Thyroid gland (tissue), 4 donors: ENCODE results near the gene STK38. TPM values are rescaled to one million over a fixed set of nuclear protein-coding genes. Genes with fewer than 3 reads are reported as not detected.
"Not testable (repeated sequence)": the region's sequence is repeated elsewhere in the genome, so short reads cannot be mapped to it uniquely, and the experiment has no call there.

Experiments
- DNase-seq, 2 donors: peaks; one replicate each; pipeline ENCODE4 v3.0.0-alpha.2; 2019
- H3K27ac ChIP-seq, 3 donors: fragments of 200-600 bp; sonication (generic); 1 replicate in 2 of 3; 2 replicates in 1 of 3; pipeline ENCODE4 v1.5.1; 2016 to 2019; ENCODE audit warnings: mild to moderate bottlenecking in 1 of 3, moderate library complexity in 1 of 3
- H3K27me3 ChIP-seq: fragments of 200-600 bp; sonication (generic); one replicate; pipeline ENCODE4 v1.5.1; 2019
- H3K36me3 ChIP-seq, 2 donors: fragments of 200-600 bp; sonication (generic); one replicate each; pipeline ENCODE4 v1.5.1; 2016 to 2019
- H3K4me1 ChIP-seq, 2 donors: fragments of 200-600 bp; sonication (generic); one replicate each; pipeline ENCODE4 v1.5.1; 2017 to 2019
- H3K4me3 ChIP-seq, 3 donors: fragments of 200-600 bp; sonication (generic); replicated peaks in 1 of 3; 1 replicate in 2 of 3; 2 replicates in 1 of 3; pipeline ENCODE4 v1.5.1; 2016; ENCODE audit warnings: mild to moderate bottlenecking in 1 of 3
- H3K9me3 ChIP-seq: fragments of 200-600 bp; sonication (generic); one replicate; pipeline ENCODE4 v1.5.1; 2017
- POLR2A ChIP-seq, 2 donors: fragments of 450-650 bp; IDR thresholded peaks; one replicate each; pipeline ENCODE4 v1.6.1; 2017; ENCODE audit warnings: antibody characterized with exemption in 2 of 2, mild to moderate bottlenecking in 2 of 2, moderate library complexity in 1 of 2
- WGBS, 2 donors: methylation state at CpG; one replicate each; pipeline ENCODE4 v1.1.5; 2017; 5-methylcytosine and 5-hydroxymethylcytosine counted together
- intact Hi-C: fragments of 100-400 bp; cut with DNase I; formaldehyde crosslinking; loops from one replicate; pipeline ENCODE4 v1.15.1; 2023
- total RNA-seq, 4 donors: library from RNA; depleted of rRNA; stranded (reverse); fragments of >200 nt; gene quantifications; one replicate each; pipeline ENCODE4 v1.2.3, GENCODE V29; 2016
- TF ChIP-seq, protein P1 (sequence below), 6 experiments: fragments of 200-600 bp in 3 of 6; fragments of 450-650 bp in 3 of 6; sonication (generic) in 3 of 6; IDR thresholded peaks; one replicate each; pipeline ENCODE4 v1.5.1; 2016 to 2019; ENCODE audit warnings: antibody characterized with exemption in 6 of 6, mild to moderate bottlenecking in 2 of 6, inconsistent platforms in 1 of 6, moderate library complexity in 1 of 6

STK38 gene
- total RNA-seq, 4 donors from 2014 or later = 11.9 to 21.9 (median 14.1) TPM

DNA sequence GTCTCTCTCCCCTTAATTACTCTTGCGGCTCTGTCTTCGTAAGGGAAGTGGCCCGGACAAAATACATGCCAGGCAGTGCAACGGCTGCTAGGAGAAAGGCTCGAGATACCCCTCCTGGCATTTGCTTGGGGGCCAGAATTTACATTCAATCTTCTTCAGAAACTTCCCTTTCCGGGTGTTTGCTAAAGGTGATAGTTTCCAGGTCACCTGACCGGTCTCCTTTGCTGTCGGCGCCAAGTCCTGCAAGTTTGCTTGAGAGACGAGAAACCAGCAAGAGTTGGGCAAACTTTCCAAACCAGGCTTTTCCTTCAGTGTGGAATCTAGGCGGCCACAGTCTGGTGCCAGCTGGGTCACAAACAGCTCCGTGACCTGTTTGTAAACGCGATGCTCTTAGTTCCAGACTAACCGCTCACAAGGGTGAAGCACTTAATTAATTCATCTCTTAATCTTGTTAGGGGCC, 46.3 kb upstream of the STK38 start:
- intact Hi-C loops = loop anchor here (10.0 kb wide), 1 partner anchor 149 kb away; the partner anchor contains the start of genes KCTD20 and PXT1

DNA sequence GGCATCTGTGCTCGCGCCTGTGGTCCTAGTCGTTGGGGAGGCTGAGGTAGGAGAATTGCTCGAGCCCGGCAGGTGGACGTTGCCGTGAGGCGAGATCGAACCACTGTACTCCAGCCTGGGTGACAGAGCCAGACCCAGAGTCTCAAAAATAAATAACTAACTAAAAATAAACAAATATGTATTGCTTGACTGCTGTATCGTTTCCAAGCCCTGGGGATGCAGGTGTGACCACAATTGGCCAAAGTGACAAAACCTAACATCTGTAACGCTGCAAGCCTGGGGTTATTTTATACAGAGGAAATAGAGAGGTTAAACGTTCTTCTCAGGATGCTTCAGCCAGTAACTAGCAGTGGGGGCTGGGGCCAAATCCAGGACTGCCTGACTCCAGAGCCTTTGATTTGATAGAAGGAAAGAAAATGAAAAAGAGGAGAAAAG, 45.0 kb upstream of the STK38 start:
- no peak for DNase-seq
- H3K4me1 ChIP-seq = peaks cover 15 to 18% of the 10 kb centered on the region in 2 donors
- no peak overlapping the region for H3K4me3 ChIP-seq
- peak overlapping the region in 1 of 3 donors; percentile 99 for H3K27ac ChIP-seq
- no peaks in the 10 kb centered on the region for H3K9me3 ChIP-seq
- TF ChIP-seq POLR2A (IDR thresholded peaks at IDR 0.05) = no peak
- TF ChIP-seq, protein P1, sequence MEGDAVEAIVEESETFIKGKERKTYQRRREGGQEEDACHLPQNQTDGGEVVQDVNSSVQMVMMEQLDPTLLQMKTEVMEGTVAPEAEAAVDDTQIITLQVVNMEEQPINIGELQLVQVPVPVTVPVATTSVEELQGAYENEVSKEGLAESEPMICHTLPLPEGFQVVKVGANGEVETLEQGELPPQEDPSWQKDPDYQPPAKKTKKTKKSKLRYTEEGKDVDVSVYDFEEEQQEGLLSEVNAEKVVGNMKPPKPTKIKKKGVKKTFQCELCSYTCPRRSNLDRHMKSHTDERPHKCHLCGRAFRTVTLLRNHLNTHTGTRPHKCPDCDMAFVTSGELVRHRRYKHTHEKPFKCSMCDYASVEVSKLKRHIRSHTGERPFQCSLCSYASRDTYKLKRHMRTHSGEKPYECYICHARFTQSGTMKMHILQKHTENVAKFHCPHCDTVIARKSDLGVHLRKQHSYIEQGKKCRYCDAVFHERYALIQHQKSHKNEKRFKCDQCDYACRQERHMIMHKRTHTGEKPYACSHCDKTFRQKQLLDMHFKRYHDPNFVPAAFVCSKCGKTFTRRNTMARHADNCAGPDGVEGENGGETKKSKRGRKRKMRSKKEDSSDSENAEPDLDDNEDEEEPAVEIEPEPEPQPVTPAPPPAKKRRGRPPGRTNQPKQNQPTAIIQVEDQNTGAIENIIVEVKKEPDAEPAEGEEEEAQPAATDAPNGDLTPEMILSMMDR (IDR thresholded peaks at IDR 0.05) = no peak
- H3K27me3 ChIP-seq = no peaks in the 10 kb centered on the region
- WGBS, 2 donors = 84 to 89% methylated on average over 12 of the region's 12 CpGs
- intact Hi-C loops = loop anchor here (10.0 kb wide), 1 partner anchor 147 kb away; the partner anchor contains the start of genes KCTD20 and PXT1
- peaks cover 5 to 6% of the 10 kb centered on the region in 2 donors for H3K36me3 ChIP-seq

More for the DNA sequence above, 46.3 kb upstream of the STK38 start:
- Histone ChIP-seq H3K9me3 (no peaks in the 10 kb centered on the region), H3K36me3 (peaks cover 13 to 19% of the 10 kb centered on the region in 2 donors), H3K27me3 (no peaks in the 10 kb centered on the region), H3K4me1 (peaks cover 29 to 32% of the 10 kb centered on the region in 2 donors), H3K27ac (peak overlapping the region; percentile 98 to 100 (median 99)), H3K4me3 (peak overlapping the region in 2 of 3 donors; percentile 29 to 71)
- 3 to 4% methylated on average over 15 of the region's 15 CpGs for WGBS, 2 donors
- TF ChIP-seq, protein P1 (IDR thresholded peaks at IDR 0.05) = no peak
- TF ChIP-seq POLR2A (IDR thresholded peaks at IDR 0.05) = no peak
- peak; percentile 77 to 78 for DNase-seq

DNA sequence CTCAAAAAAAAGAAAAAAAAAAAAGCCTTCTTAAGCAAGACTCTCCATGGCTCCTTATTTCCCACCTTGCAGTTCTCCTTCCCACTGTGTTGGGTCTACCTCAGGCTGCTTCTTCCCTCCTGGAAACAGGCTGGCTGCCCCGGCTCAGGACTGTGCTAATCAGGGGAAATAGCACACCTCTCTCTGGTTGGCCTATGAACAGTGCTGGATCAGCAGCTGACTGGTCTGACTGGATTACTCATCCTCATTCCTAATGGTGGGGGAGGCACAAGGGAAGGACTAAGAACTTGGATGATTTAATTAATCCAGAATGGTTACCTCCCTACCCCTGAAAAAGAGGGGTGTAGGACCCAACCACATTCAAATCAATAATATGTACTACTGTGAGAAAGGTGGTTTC, 43.0 kb upstream of the STK38 start:
- H3K36me3 ChIP-seq = no peaks in the 10 kb centered on the region
- no peaks in the 10 kb centered on the region for H3K27me3 ChIP-seq
- H3K4me1 ChIP-seq = peaks cover 9 to 13% of the 10 kb centered on the region in 2 donors
- no peak overlapping the region for H3K27ac ChIP-seq
- H3K4me3 ChIP-seq = no peak overlapping the region
- no peak for TF ChIP-seq POLR2A (IDR thresholded peaks at IDR 0.05)
- TF ChIP-seq, protein P1 (IDR thresholded peaks at IDR 0.05) = no peak
- intact Hi-C loops = loop anchor here (10.0 kb wide), 1 partner anchor 145 kb away; the partner anchor contains the start of genes KCTD20 and PXT1
- DNase-seq = no peak
- no peaks in the 10 kb centered on the region for H3K9me3 ChIP-seq
- WGBS, 2 donors = 89 to 91% methylated on average over 1 of the region's 1 CpG

DNA sequence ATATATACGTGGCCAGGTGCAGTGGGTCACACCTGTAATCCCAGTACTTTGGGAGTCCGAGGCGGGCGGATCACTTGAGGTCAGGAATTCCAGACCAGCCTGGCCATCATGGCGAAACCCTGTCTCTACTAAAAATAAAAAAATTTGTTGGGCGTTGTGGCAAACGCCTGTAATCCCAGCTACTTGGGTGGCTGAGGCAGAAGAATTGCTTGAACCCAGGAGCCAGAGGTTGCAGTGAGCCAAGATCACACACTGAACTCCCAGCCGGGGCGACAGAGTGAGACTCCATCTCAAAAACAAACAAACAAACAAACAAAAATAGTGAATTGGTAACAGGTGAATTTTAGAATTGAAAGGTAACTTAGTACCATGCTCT, 41.7 kb upstream of the STK38 start:
- H3K27me3 ChIP-seq, H3K36me3 ChIP-seq, DNase-seq, H3K4me3 ChIP-seq, intact Hi-C loops, H3K27ac ChIP-seq, H3K9me3 ChIP-seq: not testable (repeated sequence)
- H3K4me1 ChIP-seq = peaks cover 9 to 13% of the 10 kb centered on the region in 2 donors
- WGBS, 2 donors = 95 to 96% methylated on average over 9 of the region's 9 CpGs

DNA sequence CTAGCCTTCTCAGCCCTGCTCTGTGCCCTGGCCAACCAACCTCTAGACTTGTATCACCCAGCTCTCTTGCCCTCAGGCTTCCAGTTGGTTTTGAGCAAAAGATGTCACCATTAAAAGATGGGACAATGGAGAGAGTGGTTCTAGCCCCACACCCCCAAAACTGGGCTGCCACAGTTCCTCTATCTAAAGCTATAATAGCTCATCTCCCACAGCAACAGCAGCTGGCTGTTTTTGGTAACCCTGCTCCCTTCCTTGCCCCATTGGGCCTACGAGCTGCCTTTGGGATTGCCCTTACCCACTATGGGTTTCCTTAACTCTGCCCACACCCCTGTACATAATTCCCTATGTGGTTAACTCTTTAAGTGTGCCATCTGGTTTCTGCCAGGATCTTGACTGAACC, 39.3 kb upstream of the STK38 start:
- Histone ChIP-seq H3K36me3 (no peaks in the 10 kb centered on the region), H3K9me3 (no peaks in the 10 kb centered on the region), H3K4me1 (no peaks in the 10 kb centered on the region), H3K27me3 (no peaks in the 10 kb centered on the region), H3K27ac (no peak overlapping the region), H3K4me3 (no peak overlapping the region)
- WGBS, 2 donors = 84 to 91% methylated on average over 1 of the region's 1 CpG
- intact Hi-C loops = no loop called here
- TF ChIP-seq, protein P1 (IDR thresholded peaks at IDR 0.05) = no peak
- no peak for TF ChIP-seq POLR2A (IDR thresholded peaks at IDR 0.05)
- no peak for DNase-seq
